Measurements from ENCODE around the gene LCOR. TPM values are rescaled to one million over a fixed set of nuclear protein-coding genes. Genes with fewer than 3 reads are reported as not detected.
A peak's percentile ranks its signal among the peaks of the same experiment; 100 is the strongest.

The LCOR gene
- total and polyA plus RNA-seq, 9 of the 15 experiments (the other 6 are each of a cell fraction or from before 2014, with no cell fraction given): 3.6 to 25.2 (median 14.4) TPM

- no peaks in the 10 kb centered on the region for H3K27me3 ChIP-seq (ENCODE audit: control insufficient read depth in 2 of 2, insufficient read depth in 2 of 2, low read length in 2 of 2)
- CTCF ChIA-PET (ENCODE audit: low intra/inter-chr PET ratio): no interaction called here
- in situ Hi-C loops (cut with MboI): no loop called here
- FAIRE-seq (no peak), DNase-seq (ENCODE audit: extremely low read depth in 1 of 4, low spot score in 3 of 4) (no peak), ATAC-seq (no peak)
- peaks cover 2 to 3% of the 10 kb centered on the region in 2 experiments; a peak in 2 of 5 replicates for H3K4me1 ChIP-seq (replicated peaks in 1 of 2; ENCODE audit: control insufficient read depth in 2 of 2, insufficient read depth in 2 of 2, low read length in 2 of 2)
- H3K9me1 ChIP-seq (ENCODE audit: control insufficient read depth, insufficient read depth, low read length): no peaks in the 10 kb centered on the region
- no peaks in the 10 kb centered on the region for H4K20me1 ChIP-seq (replicated peaks; ENCODE audit: control insufficient read depth, insufficient read depth, low read length)
- BruUV-seq (replicated peaks): no TSS peak
- POLR2A ChIA-PET: interaction anchor here (0.7 kb wide), 1 partner anchor 170 kb away, joined by 3 read pairs; no protein-coding TSS in a partner anchor
- no peak overlapping the region for H2AFZ ChIP-seq (ENCODE audit: low read depth, low read length)
- no peak overlapping the region for H3K27ac ChIP-seq (ENCODE audit: extremely low read depth, low read depth, low read length)
- no peaks in the 10 kb centered on the region for H3K36me3 ChIP-seq (ENCODE audit: control insufficient read depth, insufficient read depth, low read length)
- H3K4me3 ChIP-seq: no peak overlapping the region
- no peak overlapping the region for H3K9ac ChIP-seq (ENCODE audit: insufficient read depth in 1 of 2, low read depth in 2 of 2, low read length in 2 of 2)
- H3K4me2 ChIP-seq (ENCODE audit: insufficient read depth, low read length): no peak overlapping the region
- TF ChIP-seq ZNF766 (CRISPR knock-in tag; conservative IDR thresholded peaks at IDR 0.05): no peak
- no peak for TF ChIP-seq EZH2 (IDR thresholded peaks at IDR 0.05; ENCODE audit: borderline replicate concordance, low read depth, low read length)
- TF ChIP-seq GABPA (tag; conservative IDR thresholded peaks at IDR 0.05; ENCODE audit: low read depth): no peak
- no peak for TF ChIP-seq ZNF282 (CRISPR knock-in tag; IDR thresholded peaks at IDR 0.05)
- 21% methylated on average over 10 of the region's 16 CpGs for WGBS (ENCODE audit: insufficient coverage, low coverage, missing lambda C conversion rate)
- H3K9me3 ChIP-seq (replicated peaks; ENCODE audit: control insufficient read depth, insufficient read depth, low read depth, low read length): no peaks in the 10 kb centered on the region
- intact Hi-C loops (cut with micrococcal nuclease): no loop called here
- no peaks in the 10 kb centered on the region for H3K79me2 ChIP-seq (ENCODE audit: control insufficient read depth, insufficient read depth, low read length)
Observed at GRCh38 chr10:97002670-97003069, 170.6 kb downstream of the LCOR start.

DNA sequence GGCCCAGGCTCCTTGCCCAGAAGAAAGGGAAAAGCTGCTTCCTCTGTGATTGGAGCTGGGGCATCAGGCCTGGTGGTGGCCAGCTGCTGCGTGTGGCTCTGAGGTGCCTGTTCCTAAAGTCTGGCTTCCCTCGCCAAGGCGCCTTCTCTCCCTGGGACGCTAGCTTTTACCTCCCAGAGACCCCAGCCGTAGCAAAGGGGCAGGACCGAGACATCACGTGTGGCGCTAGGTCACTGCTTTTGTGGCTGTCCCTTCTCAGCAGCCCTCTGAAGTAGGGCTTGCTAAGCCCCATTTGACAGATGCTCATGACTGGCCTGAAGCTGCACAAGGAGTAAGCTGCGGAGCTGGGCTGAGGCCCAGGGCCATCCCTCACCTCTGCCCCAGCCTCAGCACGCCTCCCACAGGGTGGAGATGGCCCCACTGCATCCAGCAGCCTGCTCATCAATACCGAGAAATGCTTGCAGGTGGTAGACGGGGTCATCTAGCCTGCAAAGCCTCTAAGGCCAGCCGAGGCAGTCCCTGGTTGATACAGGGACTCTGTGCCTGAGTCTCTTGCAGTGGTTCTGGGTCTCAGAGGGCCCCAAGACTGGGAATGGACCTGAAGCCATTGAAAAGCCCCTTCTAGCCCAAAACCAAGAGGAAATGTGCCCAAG is 171.2 kb downstream of the LCOR start:
- 4% methylated on average over 13 of the region's 13 CpGs for WGBS (ENCODE audit: insufficient coverage, low coverage, missing lambda C conversion rate)
- TF ChIP-seq ZNF41 (CRISPR knock-in tag; conservative IDR thresholded peaks at IDR 0.05): no peak
- TF ChIP-seq ATF7 (IDR thresholded peaks at IDR 0.05): no peak
- no peak for TF ChIP-seq ZBTB11 (CRISPR knock-in tag; IDR thresholded peaks at IDR 0.05)
- no peak for TF ChIP-seq PCBP1 (IDR thresholded peaks at IDR 0.05; ENCODE audit: low read depth, low read length, poor library complexity, severe bottlenecking)
- TF ChIP-seq, protein P1, sequence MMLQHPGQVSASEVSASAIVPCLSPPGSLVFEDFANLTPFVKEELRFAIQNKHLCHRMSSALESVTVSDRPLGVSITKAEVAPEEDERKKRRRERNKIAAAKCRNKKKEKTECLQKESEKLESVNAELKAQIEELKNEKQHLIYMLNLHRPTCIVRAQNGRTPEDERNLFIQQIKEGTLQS (IDR thresholded peaks at IDR 0.05): no peak
- TF ChIP-seq, protein P1 (CRISPR knock-in tag; conservative IDR thresholded peaks at IDR 0.05): no peak
- TF ChIP-seq ZNF589 (CRISPR knock-in tag; IDR thresholded peaks at IDR 0.05; ENCODE audit: low read depth): no peak

More for the DNA sequence above, 171.2 kb downstream of the LCOR start:
- BruUV-seq (replicated peaks): no TSS peak
- no peaks in the 10 kb centered on the region for H3K79me2 ChIP-seq (ENCODE audit: control insufficient read depth, insufficient read depth, low read length)
- intact Hi-C loops (cut with micrococcal nuclease) (no loop called here), in situ Hi-C loops (cut with MboI) (no loop called here)
- no peak overlapping the region for H3K9ac ChIP-seq (ENCODE audit: insufficient read depth in 1 of 2, low read depth in 2 of 2, low read length in 2 of 2)
- H3K36me3 ChIP-seq (ENCODE audit: control insufficient read depth, insufficient read depth, low read length): no peaks in the 10 kb centered on the region
- no peak overlapping the region for H3K4me2 ChIP-seq (ENCODE audit: insufficient read depth, low read length)
- ATAC-seq (peak; percentile 29; the same call in 2 of the 3 replicates), DNase-seq (ENCODE audit: extremely low read depth in 1 of 4, low spot score in 3 of 4) (no peak), FAIRE-seq (no peak)
- H3K27me3 ChIP-seq (ENCODE audit: control insufficient read depth in 2 of 2, insufficient read depth in 2 of 2, low read length in 2 of 2): no peaks in the 10 kb centered on the region
- ChIA-PET POLR2A (interaction anchor here (0.7 kb wide), 2 partner anchors 163 to 171 kb away, joined by 3 read pairs; no protein-coding TSS in a partner anchor), CTCF (ENCODE audit: low intra/inter-chr PET ratio) (no interaction called here)
- peaks cover 2 to 3% of the 10 kb centered on the region in 2 experiments; a peak in 2 of 5 replicates for H3K4me1 ChIP-seq (replicated peaks in 1 of 2; ENCODE audit: control insufficient read depth in 2 of 2, insufficient read depth in 2 of 2, low read length in 2 of 2)
- no peak overlapping the region for H3K4me3 ChIP-seq
- H3K27ac ChIP-seq (ENCODE audit: extremely low read depth, low read depth, low read length): no peak overlapping the region
- no peak overlapping the region for H2AFZ ChIP-seq (ENCODE audit: low read depth, low read length)
- H3K9me1 ChIP-seq (ENCODE audit: control insufficient read depth, insufficient read depth, low read length): no peaks in the 10 kb centered on the region
- no peaks in the 10 kb centered on the region for H4K20me1 ChIP-seq (replicated peaks; ENCODE audit: control insufficient read depth, insufficient read depth, low read length)
- H3K9me3 ChIP-seq (replicated peaks; ENCODE audit: control insufficient read depth, insufficient read depth, low read depth, low read length): no peaks in the 10 kb centered on the region
